Stimulated activated memory B cell treated with anti-CD40 and anti-IgM and Interleukin-4, amounts not matched to agents 10 μg/mL and 1 μg/mL and 100 μg/mL, for 72 hours (primary cell): Measurements from ENCODE around the gene CASP9.
"Not testable (repeated sequence)": the region's sequence is repeated elsewhere in the genome, so short reads cannot be mapped to it uniquely, and the experiment has no call there.

Experiments used
- ATAC-seq: fragments of 150-1000 bp; cut with Tn5 transposase; 2 replicates; pipeline ENCODE4 v1.10.0; 2021
- H3K27ac Mint-ChIP-seq: one replicate; pipeline ENCODE4 v1.8.0; 2022; ENCODE audit warnings: mild to moderate bottlenecking, mixed read lengths
- H3K27me3 Mint-ChIP-seq: one replicate; pipeline ENCODE4 v1.8.0; 2022; ENCODE audit warnings: mixed read lengths
- H3K36me3 Mint-ChIP-seq: one replicate; pipeline ENCODE4 v1.8.0; 2022; ENCODE audit warnings: mixed read lengths
- H3K4me1 Mint-ChIP-seq: one replicate; pipeline ENCODE4 v1.8.0; 2022; ENCODE audit warnings: mixed read lengths
- H3K4me3 Mint-ChIP-seq: one replicate; pipeline ENCODE4 v1.8.0; 2022; ENCODE audit warnings: mild to moderate bottlenecking, moderate library complexity, mixed read lengths
- H3K9me3 Mint-ChIP-seq: one replicate; pipeline ENCODE4 v1.8.0; 2022; ENCODE audit warnings: mixed read lengths

Gene CASP9

GRCh38 chr1:15540186-15540585 is 16.2 kb upstream of the CASP9 start:
- Mint-ChIP-seq H3K36me3 (peaks cover 61% of the 10 kb centered on the region), H3K4me3 (no peak overlapping the region), H3K27ac (no peak overlapping the region), H3K9me3 (no peaks in the 10 kb centered on the region), H3K27me3 (no peaks in the 10 kb centered on the region), H3K4me1 (no peaks in the 10 kb centered on the region)
- ATAC-seq, result no peak

- Mint-ChIP-seq H3K9me3 (no peaks in the 10 kb centered on the region), H3K27me3 (no peaks in the 10 kb centered on the region), H3K4me1 (no peaks in the 10 kb centered on the region), H3K36me3 (peaks cover 54% of the 10 kb centered on the region), H3K4me3 (no peak overlapping the region), H3K27ac (no peak overlapping the region)
- ATAC-seq, result no peak
Measured at GRCh38 chr1:15538771-15539170, 14.8 kb upstream of the CASP9 start.

DNA sequence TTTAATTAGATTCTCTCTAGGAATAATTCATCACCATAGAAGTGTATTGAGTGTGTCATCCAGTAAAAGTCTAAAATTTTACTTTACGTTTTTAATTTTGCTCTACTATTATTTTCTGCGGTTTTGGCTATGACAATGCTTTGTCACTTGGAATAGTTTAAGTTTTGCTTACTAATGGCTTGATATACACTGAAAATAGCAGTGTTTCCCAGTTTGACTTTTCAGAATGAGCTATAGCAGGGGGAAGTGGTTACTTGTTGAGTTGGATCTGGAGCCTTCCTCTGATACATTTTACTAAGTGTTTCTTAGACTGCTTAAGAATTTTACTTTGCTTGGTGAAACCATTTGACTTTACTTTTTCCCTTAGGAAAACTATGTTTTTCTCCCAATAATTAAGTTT is 7.7 kb upstream of the CASP9 start:
- Mint-ChIP-seq H3K36me3 (peaks cover 36% of the 10 kb centered on the region), H3K27ac (no peak overlapping the region), H3K9me3 (no peaks in the 10 kb centered on the region), H3K4me1 (peaks cover 33% of the 10 kb centered on the region), H3K27me3 (no peaks in the 10 kb centered on the region), H3K4me3 (no peak overlapping the region)
- ATAC-seq, result no peak

- Mint-ChIP-seq H3K4me3 (no peak overlapping the region), H3K27me3 (no peaks in the 10 kb centered on the region), H3K27ac (no peak overlapping the region), H3K9me3 (no peaks in the 10 kb centered on the region), H3K36me3 (peaks cover 30% of the 10 kb centered on the region), H3K4me1 (peaks cover 39% of the 10 kb centered on the region)
- no peak for ATAC-seq
Measured at GRCh38 chr1:15531003-15531402, 7.0 kb upstream of the CASP9 start.

GRCh38 chr1:15526490-15527339 is 2.7 kb upstream of the CASP9 start, which contains the start of gene DNAJC16:
Gene DNAJC16, plus strand, starts transcription at chr1:15526848. Its CDS starts 2,258 bp downstream, at chr1:15529106.
- Mint-ChIP-seq H3K4me3 (peak within 1 kb of the TSS; percentile 85), H3K27me3 (no peaks in the 10 kb centered on the region), H3K4me1 (peaks cover 52% of the 10 kb centered on the region), H3K36me3 (peaks cover 10% of the 10 kb centered on the region), H3K27ac (peak within 1 kb of the TSS; percentile 92), H3K9me3 (no peaks in the 10 kb centered on the region)
- ATAC-seq, result peak; percentile 75

DNA sequence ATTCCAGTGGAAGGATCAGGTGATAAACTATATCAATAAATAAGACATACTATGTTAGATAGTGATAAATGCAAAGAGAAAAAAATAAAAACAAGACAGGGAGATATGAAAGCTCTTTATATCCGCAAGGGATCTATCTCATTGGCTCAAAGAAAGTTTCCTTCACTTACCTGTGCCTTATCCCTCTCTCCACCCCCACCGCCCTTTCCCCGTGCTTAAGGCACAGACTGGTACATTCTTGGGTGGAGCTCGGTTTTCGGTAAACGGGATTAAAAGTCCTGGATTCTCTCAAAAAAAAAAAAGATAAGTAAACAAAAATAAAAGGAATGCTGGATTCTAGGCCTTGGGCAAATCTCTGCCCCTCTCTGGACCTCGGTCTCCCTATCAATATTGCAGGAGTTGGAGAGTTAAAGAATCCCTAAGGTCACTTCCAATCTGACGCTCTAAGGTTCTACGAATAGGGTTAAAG is 2.0 kb upstream of the CASP9 start:
- Mint-ChIP-seq H3K4me3 (peak overlapping the region; percentile 85), H3K27ac (peak overlapping the region; percentile 92), H3K27me3 (no peaks in the 10 kb centered on the region), H3K36me3 (peaks cover 9% of the 10 kb centered on the region), H3K9me3 (no peaks in the 10 kb centered on the region), H3K4me1 (peaks cover 51% of the 10 kb centered on the region)
- no peak for ATAC-seq

- Mint-ChIP-seq H3K36me3 (peaks cover 2% of the 10 kb centered on the region), H3K9me3 (no peaks in the 10 kb centered on the region), H3K4me3 (peak overlapping the region; percentile 85), H3K27ac (peak overlapping the region; percentile 92), H3K27me3 (no peaks in the 10 kb centered on the region), H3K4me1 (peaks cover 46% of the 10 kb centered on the region)
- peak; percentile 81 for ATAC-seq
Measured at GRCh38 chr1:15525050-15526020, 1.3 kb upstream of the CASP9 start.

GRCh38 chr1:15524283-15525049 is 451 bp upstream of the CASP9 start:
- no peaks in the 10 kb centered on the region for H3K27me3 Mint-ChIP-seq
- peak overlapping the region; percentile 92 for H3K27ac Mint-ChIP-seq
- no peaks in the 10 kb centered on the region for H3K9me3 Mint-ChIP-seq
- peak overlapping the region; percentile 85 for H3K4me3 Mint-ChIP-seq
- peak; percentile 80 for ATAC-seq
- H3K36me3 Mint-ChIP-seq, result peaks cover 3% of the 10 kb centered on the region
- peaks cover 49% of the 10 kb centered on the region for H3K4me1 Mint-ChIP-seq

GRCh38 chr1:15523104-15524020 is 653 bp downstream of the CASP9 start:
- Mint-ChIP-seq H3K27ac (peak overlapping the region; percentile 92), H3K4me1 (peaks cover 53% of the 10 kb centered on the region)

GRCh38 chr1:15522551-15522950 is 1.5 kb downstream of the CASP9 start:
- no peak for ATAC-seq
- Mint-ChIP-seq H3K9me3 (no peaks in the 10 kb centered on the region), H3K27ac (no peak overlapping the region), H3K4me1 (peaks cover 46% of the 10 kb centered on the region), H3K27me3 (no peaks in the 10 kb centered on the region), H3K36me3 (peaks cover 17% of the 10 kb centered on the region), H3K4me3 (no peak overlapping the region)

More at GRCh38 chr1:15523104-15524020, 653 bp downstream of the CASP9 start:
- Mint-ChIP-seq H3K4me3 (peak overlapping the region; percentile 85), H3K9me3 (no peaks in the 10 kb centered on the region), H3K36me3 (peaks cover 9% of the 10 kb centered on the region), H3K27me3 (no peaks in the 10 kb centered on the region)
- no peak for ATAC-seq

- Mint-ChIP-seq H3K4me1 (peaks cover 50% of the 10 kb centered on the region), H3K36me3 (peaks cover 29% of the 10 kb centered on the region)
- not testable (repeated sequence) for H3K27ac Mint-ChIP-seq, ATAC-seq, H3K9me3 Mint-ChIP-seq, H3K27me3 Mint-ChIP-seq, H3K4me3 Mint-ChIP-seq
Measured at GRCh38 chr1:15521206-15521906, 2.7 kb downstream of the CASP9 start.

GRCh38 chr1:15519625-15520024 is 4.4 kb downstream of the CASP9 start:
- Mint-ChIP-seq H3K4me3 (no peak overlapping the region), H3K4me1 (peaks cover 46% of the 10 kb centered on the region), H3K27ac (peak overlapping the region; percentile 6), H3K9me3 (no peaks in the 10 kb centered on the region), H3K36me3 (peaks cover 35% of the 10 kb centered on the region), H3K27me3 (no peaks in the 10 kb centered on the region)
- no peak for ATAC-seq

GRCh38 chr1:15515022-15515663 is 8.9 kb downstream of the CASP9 start:
- H3K9me3 Mint-ChIP-seq, result no peaks in the 10 kb centered on the region
- peaks cover 42% of the 10 kb centered on the region for H3K4me1 Mint-ChIP-seq
- H3K36me3 Mint-ChIP-seq, result peaks cover 59% of the 10 kb centered on the region
- ATAC-seq, result peak; percentile 58
- no peak overlapping the region for H3K4me3 Mint-ChIP-seq
- peak overlapping the region; percentile 74 for H3K27ac Mint-ChIP-seq
- no peaks in the 10 kb centered on the region for H3K27me3 Mint-ChIP-seq
